ENCODE results near the gene BACH1.

DNA sequence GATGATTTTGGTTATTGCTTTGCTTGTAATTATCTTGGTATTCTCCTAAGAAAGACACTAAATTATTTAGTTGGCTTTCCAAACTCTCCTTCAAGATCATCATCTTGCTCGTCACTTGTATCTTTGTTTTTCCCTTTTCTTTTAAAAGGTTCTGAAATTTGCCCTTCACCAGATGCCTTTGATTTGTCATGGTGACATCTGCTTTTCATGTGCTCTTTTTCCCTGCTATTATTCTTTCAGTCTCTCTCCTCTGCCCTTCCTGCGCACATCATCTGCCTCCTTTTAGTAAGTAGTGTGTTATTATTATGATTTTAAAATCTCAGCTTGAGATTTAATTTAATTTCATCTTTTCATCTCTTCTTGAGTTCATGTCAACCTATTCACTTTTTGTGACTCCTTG is 92.1 kb downstream of the BACH1 start:
- no peak for TF ChIP-seq CTCF (conservative IDR thresholded peaks at IDR 0.05; ENCODE audit: low read length)
- no peak for TF ChIP-seq EZH2phosphoT487 (IDR thresholded peaks at IDR 0.05; ENCODE audit: borderline replicate concordance, low read depth, low read length)

All from OCI-LY7 (cell line).